K562 (cell line): ENCODE measurements around the gene THOC5. TPM values are rescaled to one million over a fixed set of nuclear protein-coding genes. Genes with fewer than 3 reads are reported as not detected.
A peak's percentile ranks its signal among the peaks of the same experiment; 100 is the strongest.

Experiments used
- E2F5 ChIP-seq: sonication (generic); formaldehyde crosslinking; IDR thresholded peaks from 2 replicates; pipeline ENCODE4 v1.8.0; 2022; ENCODE audit warnings: mild to moderate bottlenecking, missing genetic modification reagents
- HCFC1 ChIP-seq: IDR thresholded peaks from 2 replicates; pipeline ENCODE4 v1.6.1; 2012; ENCODE audit warnings: low read depth, low read length, improper control_type of control experiment
- HMGN3 ChIP-seq: IDR thresholded peaks from 2 replicates; pipeline ENCODE4 v1.6.1; 2011; ENCODE audit warnings: borderline replicate concordance, low read depth, mild to moderate bottlenecking, mixed read lengths, low read length; ENCODE audit not compliant: insufficient read length; ENCODE audit errors: extremely low read depth
- L3MBTL2 ChIP-seq: fragments of 450-650 bp; IDR thresholded peaks from 2 replicates; pipeline ENCODE4 v1.6.1; 2016; ENCODE audit warnings: mild to moderate bottlenecking, moderate library complexity
- NR2C2 ChIP-seq, 2 experiments: fragments of 200-800 bp in 1 of 2; sonication (Bioruptor generic) in 1 of 2; sonication (generic) in 1 of 2; formaldehyde crosslinking in 1 of 2; IDR thresholded peaks; 2 replicates each; pipeline versions ENCODE4 v1.6.1 to v1.8.0; 2016 to 2022; ENCODE audit warnings: mild to moderate bottlenecking in 1 of 2, missing compliant biosample characterization in 1 of 2, missing genetic modification characterization in 1 of 2, missing genetic modification reagents in 1 of 2
- PHB ChIP-seq: fragments of 250-450 bp; sonication (Bioruptor Pico); IDR thresholded peaks from 2 replicates; pipeline ENCODE4 v1.5.0; 2021
- SIN3A ChIP-seq, 2 experiments: fragments of 150-350 bp in 1 of 2; IDR thresholded peaks; 2 replicates each; pipeline ENCODE4 v1.6.1; 2011 to 2016; ENCODE audit warnings: borderline replicate concordance in 2 of 2, low read depth in 2 of 2, low read length in 2 of 2, mild to moderate bottlenecking in 2 of 2, moderate library complexity in 2 of 2; ENCODE audit not compliant: control insufficient read depth in 1 of 2
- TBL1XR1 ChIP-seq, 2 experiments: IDR thresholded peaks; 2 replicates each; pipeline ENCODE4 v1.6.1; 2012; ENCODE audit warnings: improper control_type of control experiment in 2 of 2, low read length in 2 of 2, mild to moderate bottlenecking in 1 of 2
- ZBTB40 ChIP-seq, 2 experiments: fragments of 450-650 bp in 1 of 2; sonication (generic) in 1 of 2; formaldehyde crosslinking in 1 of 2; IDR thresholded peaks; 2 replicates each; pipeline versions ENCODE4 v1.7.1 to v1.9.0; 2016 to 2022; ENCODE audit warnings: inconsistent platforms in 1 of 2, mild to moderate bottlenecking in 1 of 2, missing genetic modification reagents in 1 of 2
- ZNF431 ChIP-seq: sonication (generic); formaldehyde crosslinking; IDR thresholded peaks from 2 replicates; pipeline ENCODE4 v1.8.0; 2022; ENCODE audit warnings: mild to moderate bottlenecking, missing genetic modification reagents
- polyA plus RNA-seq, 8 experiments: library from polyadenylated mRNA; depleted of rRNA in 4 of 8; stranded (reverse) in 5 of 8; unstranded in 3 of 8; fragments of >200 nt; fragmentation: Nextera tagmentation in 2 of 8; fragmentation: Illumina TruSeq in 1 of 8; extraction: Ambion mirVana in 2 of 8; extraction: Trizol in 1 of 8; gene quantifications; 2 replicates each; pipeline versions ENCODE4 v1.2.1 to v1.2.3, GENCODE V29; 2011 to 2014; ENCODE audit warnings: inconsistent platforms in 1 of 8, missing spikeins in 1 of 8
- total RNA-seq, 7 experiments: library from RNA; depleted of rRNA in 6 of 7; stranded (reverse); fragments of >200 nt in 6 of 7; fragmentation: Illumina TruSeq in 2 of 7; extraction: Trizol in 2 of 7; gene quantifications; 2 replicates each; pipeline versions ENCODE4 v1.2.1 to v1.2.3, GENCODE V29; 2011 to 2021; ENCODE audit warnings: low replicate concordance in 1 of 7

The THOC5 gene
- total and polyA plus RNA-seq, 9 of the 15 experiments (the other 6 are each of a cell fraction or from before 2014, with no cell fraction given): 45.3 to 96.5 (median 51.4) TPM

GRCh38 chr22:29480512-29481264 is 72.9 kb downstream of the THOC5 start (continued):
- TF ChIP-seq ZBTB40 (IDR thresholded peaks at IDR 0.05) (no peak), ZBTB40 (CRISPR knock-in tag; IDR thresholded peaks at IDR 0.05) (0 out of 2 replicates have a peak, but pooled peaks have one; percentile 29), NR2C2 (CRISPR knock-in tag; IDR thresholded peaks at IDR 0.05) (peak; percentile 72), NR2C2 (tag; IDR thresholded peaks at IDR 0.05) (peak; percentile 93), L3MBTL2 (peak; percentile 99), PHB (no peak), TBL1XR1 (IDR thresholded peaks at IDR 0.05; ENCODE audit: low read length in 2 of 2) (peak in 1 of 2 experiments; percentile 52; a peak in 1 of 4 replicates), HMGN3 (peak; percentile 45), ZNF431 (CRISPR knock-in tag) (peak; percentile 76; the same call in 1 of the 2 replicates), SIN3A (IDR thresholded peaks at IDR 0.05; ENCODE audit: borderline replicate concordance in 2 of 2, control insufficient read depth in 1 of 2, low read depth in 2 of 2, low read length in 2 of 2) (peak; percentile 76 to 83; a peak in 2 of 4 replicates), HCFC1 (peak; percentile 69), E2F5 (CRISPR knock-in tag) (peak; percentile 70; the same call in 1 of the 2 replicates)
